Endothelial cell of umbilical vein (primary cell): ENCODE data around the gene ELMO1. TPM values are rescaled to one million over a fixed set of nuclear protein-coding genes. Genes with fewer than 3 reads are reported as not detected.

Experiments
- BruUV-seq: library from RNA; stranded (reverse); fragments of 400-500 nt; replicated peaks from 2 replicates; lab custom pipeline; 2021; lab: Mats Ljungman, UMichigan
- CTCF ChIA-PET: fragments of 300-600, 350-600 bp; sonication (Branson Sonifier 250); formaldehyde crosslinking; loops from one replicate; lab custom pipeline; 2021; ENCODE audit warnings: antibody characterized with exemption, inconsistent platforms; lab: Charles Lee
- POLR2A ChIA-PET: fragments of 300-600, 350-600 bp; sonication (Branson Sonifier 250); formaldehyde crosslinking; loops from one replicate; lab custom pipeline; 2021; ENCODE audit warnings: antibody characterized with exemption, inconsistent platforms; lab: Charles Lee
- DNase-seq: peaks from one replicate; pipeline ENCODE4 v3.0.0-alpha.2; 2011; ENCODE audit warnings: low read depth, low spot score
- FAIRE-seq: peaks from 2 replicates; lab custom pipeline; 2011; peaks lifted over from hg19 to GRCh38; lab: Jason Lieb, UNC
- H2AFZ ChIP-seq: 2 replicates; pipeline ENCODE4 v1.6.0; 2012; ENCODE audit warnings: low read depth, low read length, control low read depth, inconsistent platforms
- H3K27ac ChIP-seq: 2 replicates; pipeline ENCODE4 v1.5.1; 2011; ENCODE audit warnings: low read depth, mild to moderate bottlenecking, control low read depth, low read length, moderate library complexity; ENCODE audit not compliant: insufficient read depth
- H3K27me3 ChIP-seq, 2 experiments: 2 replicates each; pipeline versions ENCODE4 v1.6.0 to v1.6.1; 2011; ENCODE audit warnings: low read length in 2 of 2, mixed read lengths in 1 of 2; ENCODE audit not compliant: control insufficient read depth in 2 of 2, insufficient read depth in 2 of 2
- H3K36me3 ChIP-seq, 2 experiments: 2 replicates in 1 of 2; 3 replicates in 1 of 2; pipeline ENCODE4 v1.5.1; 2011; ENCODE audit warnings: low read length in 2 of 2, mild to moderate bottlenecking in 1 of 2, moderate library complexity in 1 of 2; ENCODE audit not compliant: control insufficient read depth in 2 of 2, insufficient read depth in 2 of 2; ENCODE audit errors: extremely low read depth in 1 of 2
- H3K4me1 ChIP-seq: 3 replicates; pipeline ENCODE4 v1.5.1; 2011; ENCODE audit warnings: mild to moderate bottlenecking, low read length; ENCODE audit not compliant: control insufficient read depth, insufficient read depth; ENCODE audit errors: extremely low read depth
- H3K4me2 ChIP-seq: 2 replicates; pipeline ENCODE4 v1.6.1; 2011; ENCODE audit warnings: low read length, control low read depth, mixed read lengths; ENCODE audit not compliant: insufficient read depth
- H3K4me3 ChIP-seq, 3 experiments: fragments of 200-600 bp in 1 of 3; sonication (generic), shearing (Covaris generic) in 1 of 3; replicated peaks in 1 of 3; 2 replicates each; pipeline ENCODE4 v1.5.1; 2011 to 2016; ENCODE audit warnings: control low read depth in 3 of 3, low read length in 3 of 3, mild to moderate bottlenecking in 2 of 3, inconsistent platforms in 1 of 3, low read depth in 1 of 3, moderate library complexity in 1 of 3; ENCODE audit not compliant: insufficient read depth in 1 of 3
- H3K79me2 ChIP-seq: 2 replicates; pipeline ENCODE4 v1.6.0; 2012; ENCODE audit warnings: low read length, inconsistent platforms; ENCODE audit not compliant: control insufficient read depth, insufficient read depth
- H3K9ac ChIP-seq: replicated peaks from 2 replicates; pipeline ENCODE3; 2011; ENCODE audit warnings: low read length, control low read depth; ENCODE audit not compliant: insufficient read depth; ENCODE audit errors: extremely low read depth
- H3K9me1 ChIP-seq: replicated peaks from 3 replicates; pipeline ENCODE4 v1.6.0; 2011; ENCODE audit warnings: mild to moderate bottlenecking, low read length; ENCODE audit not compliant: control insufficient read depth, insufficient read depth; ENCODE audit errors: extremely low read depth
- H3K9me3 ChIP-seq: replicated peaks from 2 replicates; pipeline ENCODE4 v1.5.1; 2012; ENCODE audit warnings: low read length, inconsistent platforms; ENCODE audit not compliant: control insufficient read depth, insufficient read depth
- H4K20me1 ChIP-seq: replicated peaks from 2 replicates; pipeline ENCODE3; 2011; ENCODE audit warnings: mild to moderate bottlenecking, low read length; ENCODE audit not compliant: control insufficient read depth, insufficient read depth; ENCODE audit errors: extremely low read depth
- EZH2 ChIP-seq: IDR thresholded peaks from 2 replicates; pipeline ENCODE4 v1.6.1; 2012; ENCODE audit warnings: borderline replicate concordance, low read depth, mild to moderate bottlenecking, moderate library complexity, low read length, inconsistent platforms; ENCODE audit not compliant: severe bottlenecking
- FOS ChIP-seq: IDR thresholded peaks from 2 replicates; pipeline ENCODE4 v1.6.1; 2011; ENCODE audit warnings: mild to moderate bottlenecking, low read length, moderate library complexity, borderline replicate concordance; ENCODE audit not compliant: insufficient read depth
- GATA2 ChIP-seq: IDR thresholded peaks from 2 replicates; pipeline ENCODE4 v1.7.0; 2011; ENCODE audit warnings: low read depth, mild to moderate bottlenecking, moderate library complexity, mixed read lengths, low read length; ENCODE audit not compliant: insufficient read length, insufficient read depth
- JUN ChIP-seq: IDR thresholded peaks from 2 replicates; pipeline ENCODE4 v1.6.1; 2011; ENCODE audit warnings: borderline replicate concordance, low read depth; ENCODE audit not compliant: insufficient read length, insufficient read depth
- MYC ChIP-seq: IDR thresholded peaks from one replicate; pipeline ENCODE4 v1.6.1; 2011; ENCODE audit warnings: mild to moderate bottlenecking, low read depth, low read length
- POLR2AphosphoS5 ChIP-seq: IDR thresholded peaks from 2 replicates; pipeline ENCODE4 v1.6.1; 2012; ENCODE audit warnings: low read depth, mild to moderate bottlenecking, control low read depth, low read length, moderate library complexity; ENCODE audit not compliant: insufficient read depth
- dilution Hi-C: fragments of 300-500 bp; cut with MboI; formaldehyde crosslinking; loops from one replicate; pipeline ENCODE4 v1.15.0; 2019; ENCODE audit warnings: low sequenced_read_pairs; ENCODE audit not compliant: extremely low pct_ligation_motif_present
- intact Hi-C: fragments of 100-400 bp; cut with micrococcal nuclease; formaldehyde crosslinking; loops from one replicate; pipeline ENCODE4 v1.10.0; 2022
- polyA plus RNA-seq, 4 experiments: library from polyadenylated mRNA; depleted of rRNA in 3 of 4; stranded (reverse) in 3 of 4; unstranded in 1 of 4; fragments of >200 nt; gene quantifications; 2 replicates each; pipeline versions ENCODE4 v1.2.1 to v1.2.3, GENCODE V29; 2011 to 2012; ENCODE audit warnings: missing spikeins in 1 of 4
- total RNA-seq: library from RNA; stranded (reverse); gene quantifications from 2 replicates; pipeline ENCODE4 v1.2.3, GENCODE V29; 2021
- TF ChIP-seq, protein P1 (sequence below), 2 donors: IDR thresholded peaks; 1 replicate in 1 of 2; 2 replicates in 1 of 2; pipeline ENCODE4 v1.5.1; 2011; ENCODE audit warnings: low read length in 2 of 2, mild to moderate bottlenecking in 2 of 2, moderate library complexity in 2 of 2, control low read depth in 1 of 2, inconsistent platforms in 1 of 2, low read depth in 1 of 2; ENCODE audit not compliant: insufficient read depth in 1 of 2; ENCODE audit errors: extremely low read depth in 1 of 2
- TF ChIP-seq, protein P2 (sequence below): IDR thresholded peaks from 2 replicates; pipeline ENCODE4 v1.6.1; 2011; ENCODE audit not compliant: insufficient read depth, insufficient read length

ELMO1 gene
- total and polyA plus RNA-seq, 2 donors (not counting 3 experiments of a cell fraction or from before 2014, with no cell fraction given), result 17.0 to 30.6 TPM

DNA sequence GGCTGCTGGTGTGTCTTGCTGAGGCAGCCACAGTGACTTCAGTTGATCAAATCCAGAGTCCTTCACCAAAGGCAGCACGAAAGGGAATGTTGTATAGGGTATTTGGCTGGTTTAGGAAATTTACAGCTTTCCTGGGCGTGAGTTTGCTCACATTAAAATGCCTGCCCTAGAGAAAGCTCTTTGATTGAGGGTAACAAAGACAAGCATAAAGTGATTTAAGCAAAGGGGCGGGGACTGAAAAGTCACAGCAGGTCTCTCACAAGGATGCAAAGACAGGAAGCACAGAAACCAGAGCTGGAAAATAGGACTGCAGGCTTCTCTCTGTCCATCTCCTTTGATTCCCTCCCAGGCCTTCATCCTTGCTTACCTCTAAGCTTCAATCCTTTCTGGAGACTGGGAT is 139.2 kb downstream of the ELMO1 start:
- no peaks in the 10 kb centered on the region for H3K36me3 ChIP-seq
- BruUV-seq, result no TSS peak
- H3K79me2 ChIP-seq, result no peaks in the 10 kb centered on the region
- no peak overlapping the region for H2AFZ ChIP-seq
- no peak for FAIRE-seq
- dilution Hi-C loops (no loop called here), intact Hi-C loops (no loop called here)
- no peak overlapping the region for H3K4me2 ChIP-seq
- H3K27me3 ChIP-seq, result no peaks in the 10 kb centered on the region
- POLR2A ChIA-PET, result no interaction called here
- H3K9me1 ChIP-seq, result no peaks in the 10 kb centered on the region
- H3K9ac ChIP-seq, result no peak overlapping the region
- TF ChIP-seq GATA2, result no peak
- TF ChIP-seq, protein P1, sequence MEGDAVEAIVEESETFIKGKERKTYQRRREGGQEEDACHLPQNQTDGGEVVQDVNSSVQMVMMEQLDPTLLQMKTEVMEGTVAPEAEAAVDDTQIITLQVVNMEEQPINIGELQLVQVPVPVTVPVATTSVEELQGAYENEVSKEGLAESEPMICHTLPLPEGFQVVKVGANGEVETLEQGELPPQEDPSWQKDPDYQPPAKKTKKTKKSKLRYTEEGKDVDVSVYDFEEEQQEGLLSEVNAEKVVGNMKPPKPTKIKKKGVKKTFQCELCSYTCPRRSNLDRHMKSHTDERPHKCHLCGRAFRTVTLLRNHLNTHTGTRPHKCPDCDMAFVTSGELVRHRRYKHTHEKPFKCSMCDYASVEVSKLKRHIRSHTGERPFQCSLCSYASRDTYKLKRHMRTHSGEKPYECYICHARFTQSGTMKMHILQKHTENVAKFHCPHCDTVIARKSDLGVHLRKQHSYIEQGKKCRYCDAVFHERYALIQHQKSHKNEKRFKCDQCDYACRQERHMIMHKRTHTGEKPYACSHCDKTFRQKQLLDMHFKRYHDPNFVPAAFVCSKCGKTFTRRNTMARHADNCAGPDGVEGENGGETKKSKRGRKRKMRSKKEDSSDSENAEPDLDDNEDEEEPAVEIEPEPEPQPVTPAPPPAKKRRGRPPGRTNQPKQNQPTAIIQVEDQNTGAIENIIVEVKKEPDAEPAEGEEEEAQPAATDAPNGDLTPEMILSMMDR (IDR thresholded peaks at IDR 0.05; ENCODE audit: extremely low read depth in 1 of 2, insufficient read depth in 1 of 2, low read depth in 1 of 2, low read length in 2 of 2), result no peak
- no peak for TF ChIP-seq POLR2AphosphoS5
- no peak for TF ChIP-seq FOS
- TF ChIP-seq, protein P2, sequence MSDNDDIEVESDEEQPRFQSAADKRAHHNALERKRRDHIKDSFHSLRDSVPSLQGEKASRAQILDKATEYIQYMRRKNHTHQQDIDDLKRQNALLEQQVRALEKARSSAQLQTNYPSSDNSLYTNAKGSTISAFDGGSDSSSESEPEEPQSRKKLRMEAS, result no peak
- TF ChIP-seq MYC, result no peak
- TF ChIP-seq JUN, result no peak
- no peak for TF ChIP-seq EZH2
- no peaks in the 10 kb centered on the region for H4K20me1 ChIP-seq
- no peak overlapping the region for H3K27ac ChIP-seq
- no peak overlapping the region for H3K4me3 ChIP-seq
- no peaks in the 10 kb centered on the region for H3K9me3 ChIP-seq
- H3K4me1 ChIP-seq, result no peaks in the 10 kb centered on the region
- CTCF ChIA-PET, result interaction anchor here (1.1 kb wide), 1 partner anchor 42 kb away, joined by 3 read pairs; no protein-coding TSS in a partner anchor
- no peak for DNase-seq
